GM23248 (cell line): ENCODE data around the gene SARDH. TPM values are rescaled to one million over a fixed set of nuclear protein-coding genes. Genes with fewer than 3 reads are reported as not detected.

Source experiments
- DNase-seq: peaks from one replicate; pipeline ENCODE4 v3.0.0-alpha.2; 2015
- H2AFZ ChIP-seq: fragments of 200-600 bp; sonication (generic); 2 replicates; pipeline ENCODE4 v1.6.1; 2016; ENCODE audit warnings: antibody characterized with exemption
- H3F3A ChIP-seq: fragments of 200-600 bp; sonication (generic); 2 replicates; pipeline ENCODE4 v1.6.1; 2016; ENCODE audit warnings: mild to moderate bottlenecking, antibody characterized with exemption, mixed run types; ENCODE audit not compliant: insufficient read depth
- H3K27ac ChIP-seq: fragments of 200-600 bp; sonication (generic); 2 replicates; pipeline ENCODE4 v1.5.1; 2016; ENCODE audit warnings: mild to moderate bottlenecking
- H3K27me3 ChIP-seq: fragments of 200-600 bp; sonication (generic); replicated peaks from 2 replicates; pipeline ENCODE4 v1.6.1; 2016; ENCODE audit warnings: mild to moderate bottlenecking; ENCODE audit not compliant: insufficient read depth
- H3K36me3 ChIP-seq: fragments of 200-600 bp; sonication (generic); 2 replicates; pipeline ENCODE4 v1.6.1; 2016; ENCODE audit warnings: low read depth, mild to moderate bottlenecking
- H3K4me1 ChIP-seq: fragments of 200-600 bp; sonication (generic); 2 replicates; pipeline ENCODE4 v1.6.1; 2016; ENCODE audit warnings: mild to moderate bottlenecking; ENCODE audit not compliant: insufficient read depth
- H3K4me2 ChIP-seq: fragments of 200-600 bp; sonication (generic); one replicate; pipeline ENCODE4 v1.6.1; 2016; ENCODE audit warnings: mild to moderate bottlenecking; ENCODE audit not compliant: unreplicated experiment
- H3K4me3 ChIP-seq: fragments of 200-600 bp; sonication (generic); 2 replicates; pipeline ENCODE4 v1.5.1; 2016; ENCODE audit warnings: mild to moderate bottlenecking
- H3K79me2 ChIP-seq: fragments of 200-600 bp; sonication (generic); 2 replicates; pipeline ENCODE4 v1.6.1; 2016; ENCODE audit warnings: mild to moderate bottlenecking; ENCODE audit not compliant: insufficient read depth
- H3K9ac ChIP-seq: fragments of 200-600 bp; sonication (generic); 2 replicates; pipeline ENCODE4 v1.6.1; 2016; ENCODE audit warnings: mild to moderate bottlenecking
- H3K9me2 ChIP-seq: fragments of 200-600 bp; sonication (generic); 2 replicates; pipeline ENCODE4 v1.6.1; 2016; ENCODE audit warnings: mixed run types, mild to moderate bottlenecking, moderate library complexity; ENCODE audit not compliant: insufficient read depth
- H3K9me3 ChIP-seq: fragments of 200-600 bp; sonication (generic); one replicate; pipeline ENCODE4 v1.6.1; 2017; ENCODE audit warnings: low read depth
- H4K20me1 ChIP-seq: fragments of 200-600 bp; sonication (generic); 2 replicates; pipeline ENCODE4 v1.6.0; 2016; ENCODE audit not compliant: insufficient read depth
- EZH2 ChIP-seq: fragments of 200-600 bp; sonication (generic); IDR thresholded peaks from 2 replicates; pipeline ENCODE4 v1.6.1; 2018; ENCODE audit warnings: antibody characterized with exemption, mild to moderate bottlenecking; ENCODE audit not compliant: insufficient read depth, poor library complexity, severe bottlenecking
- EZH2phosphoT487 ChIP-seq: fragments of 200-600 bp; sonication (generic); IDR thresholded peaks from 2 replicates; pipeline ENCODE4 v1.6.1; 2018; ENCODE audit warnings: antibody characterized with exemption, moderate library complexity, mild to moderate bottlenecking, low read depth; ENCODE audit not compliant: insufficient read depth
- WGBS, 2 experiments: methylation state at CpG; one replicate each; pipeline ENCODE4 v1.1.6; 2015 to 2017; ENCODE audit warnings: low lambda C conversion rate in 2 of 2, low coverage in 1 of 2; ENCODE audit errors: missing lambda C conversion rate in 2 of 2; 5-methylcytosine and 5-hydroxymethylcytosine counted together
- in situ Hi-C: fragments of 300-500 bp; cut with MboI; formaldehyde crosslinking; loops from 2 replicates; pipeline ENCODE4 v1.15.0; 2020
- polyA plus RNA-seq: library from polyadenylated mRNA; unstranded; fragments of >200 nt; fragmentation: Nextera tagmentation; extraction: Ambion mirVana; gene quantifications from 2 replicates; pipeline ENCODE4 v1.2.1, GENCODE V29; 2016
- total RNA-seq: library from RNA; depleted of rRNA; stranded (reverse); fragments of >200 nt; shearing (Covaris generic); gene quantifications from 2 replicates; pipeline ENCODE4 v1.2.3, GENCODE V29; 2014

Gene SARDH
- total and polyA plus RNA-seq, 2 experiments from 2014 or later, result 0.16 to 2.4 TPM

- no peak for DNase-seq
- no peak overlapping the region for H3K9ac ChIP-seq
- H3K27me3 ChIP-seq, result peaks cover 63% of the 10 kb centered on the region
- no peaks in the 10 kb centered on the region for H4K20me1 ChIP-seq
- no peaks in the 10 kb centered on the region for H3F3A ChIP-seq
- H3K4me1 ChIP-seq, result no peaks in the 10 kb centered on the region
- H3K4me3 ChIP-seq, result no peak overlapping the region
- no peaks in the 10 kb centered on the region for H3K9me3 ChIP-seq
- no peak overlapping the region for H3K4me2 ChIP-seq
- H3K36me3 ChIP-seq, result no peaks in the 10 kb centered on the region
- H3K9me2 ChIP-seq, result no peaks in the 10 kb centered on the region
- TF ChIP-seq EZH2phosphoT487, result no peak
- no peak overlapping the region for H3K27ac ChIP-seq
- H2AFZ ChIP-seq, result no peak overlapping the region
- H3K79me2 ChIP-seq, result no peaks in the 10 kb centered on the region
- WGBS, 2 experiments, result 48 to 59% methylated on average over 10 of the region's 10 CpGs
- in situ Hi-C loops, result no loop called here
Observed at GRCh38 chr9:133618726-133619125, 119.4 kb downstream of the SARDH start.

- Histone ChIP-seq H3K4me2 (no peak overlapping the region), H3K27me3 (peaks cover 60% of the 10 kb centered on the region)
- 46% methylated on average over 13 of the region's 13 CpGs for WGBS, 2 experiments
Observed at GRCh38 chr9:133616643-133617405, 121.3 kb downstream of the SARDH start.

DNA sequence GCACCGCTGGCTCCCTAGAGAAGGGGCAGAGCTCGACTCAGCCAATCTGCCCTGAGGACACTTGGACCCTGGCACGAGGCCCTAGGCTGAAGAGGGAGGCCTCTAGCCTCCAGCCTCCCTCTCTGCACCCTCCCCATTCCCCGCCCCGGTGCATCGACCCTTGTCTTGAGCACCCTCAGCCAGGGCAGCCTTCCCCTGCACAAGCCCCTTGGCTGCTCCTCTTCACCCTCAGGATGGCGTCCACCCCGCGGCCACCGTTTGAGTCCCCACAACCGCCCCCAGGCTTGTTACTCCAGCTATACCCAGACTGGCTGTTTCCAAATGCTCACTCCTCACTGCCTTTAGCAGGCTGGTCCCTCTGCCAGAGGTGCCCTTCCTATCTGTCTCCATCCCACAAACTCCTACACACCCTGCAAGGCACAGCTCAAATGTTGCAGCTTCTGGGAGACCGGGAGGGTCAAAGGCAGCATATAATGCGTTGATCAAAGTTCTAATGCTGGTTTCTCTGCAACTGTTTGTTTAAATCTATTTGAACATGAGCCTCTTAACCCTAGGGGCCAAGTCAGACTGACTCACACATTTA, 122.5 kb downstream of the SARDH start:
- Histone ChIP-seq H3K4me3 (no peak overlapping the region), H3K9me2 (no peaks in the 10 kb centered on the region), H3K4me2 (no peak overlapping the region), H3K79me2 (no peaks in the 10 kb centered on the region), H2AFZ (no peak overlapping the region), H3K9me3 (no peaks in the 10 kb centered on the region), H3K36me3 (no peaks in the 10 kb centered on the region), H3K27me3 (peaks cover 56% of the 10 kb centered on the region), H3K4me1 (no peaks in the 10 kb centered on the region), H3K9ac (no peak overlapping the region), H4K20me1 (no peaks in the 10 kb centered on the region), H3F3A (no peaks in the 10 kb centered on the region), H3K27ac (no peak overlapping the region)
- in situ Hi-C loops, result no loop called here
- no peak for TF ChIP-seq EZH2phosphoT487
- TF ChIP-seq EZH2, result no peak
- 53 to 57% methylated on average over 10 to 13 of the region's 13 CpGs for WGBS, 2 experiments
- no peak for DNase-seq

More at GRCh38 chr9:133616643-133617405, 121.3 kb downstream of the SARDH start:
- Histone ChIP-seq H3K9me2 (no peaks in the 10 kb centered on the region), H3K79me2 (no peaks in the 10 kb centered on the region), H4K20me1 (no peaks in the 10 kb centered on the region), H3K9ac (no peak overlapping the region), H3K9me3 (no peaks in the 10 kb centered on the region), H3K36me3 (no peaks in the 10 kb centered on the region), H2AFZ (no peak overlapping the region), H3K4me3 (no peak overlapping the region), H3K4me1 (no peaks in the 10 kb centered on the region), H3K27ac (no peak overlapping the region), H3F3A (no peaks in the 10 kb centered on the region)
- TF ChIP-seq EZH2, result no peak
- TF ChIP-seq EZH2phosphoT487, result no peak
- in situ Hi-C loops, result no loop called here
- no peak for DNase-seq

- no peaks in the 10 kb centered on the region for H3K36me3 ChIP-seq
- no peak for DNase-seq
- WGBS, 2 experiments, result 31 to 33% methylated on average over 15 to 16 of the region's 16 CpGs
- H3K9me3 ChIP-seq, result no peaks in the 10 kb centered on the region
- no peak overlapping the region for H3K4me2 ChIP-seq
- H3K9ac ChIP-seq, result no peak overlapping the region
- H2AFZ ChIP-seq, result no peak overlapping the region
- no peaks in the 10 kb centered on the region for H3K79me2 ChIP-seq
- peaks cover 55% of the 10 kb centered on the region for H3K27me3 ChIP-seq
- H3K27ac ChIP-seq, result no peak overlapping the region
- no peak for TF ChIP-seq EZH2phosphoT487
- TF ChIP-seq EZH2, result no peak
- H4K20me1 ChIP-seq, result no peaks in the 10 kb centered on the region
- no peaks in the 10 kb centered on the region for H3F3A ChIP-seq
- no peaks in the 10 kb centered on the region for H3K4me1 ChIP-seq
- in situ Hi-C loops, result no loop called here
- H3K9me2 ChIP-seq, result no peaks in the 10 kb centered on the region
- no peak overlapping the region for H3K4me3 ChIP-seq
Observed at GRCh38 chr9:133615186-133615585, 123.0 kb downstream of the SARDH start.
